ENCODE data around the gene TENM3. TPM values are rescaled to one million over a fixed set of nuclear protein-coding genes. Genes with fewer than 3 reads are reported as not detected.

The TENM3 gene
- total and polyA plus RNA-seq, 10 of the 15 experiments (the other 5 are each of a cell fraction or from before 2014, with no cell fraction given) = 0.01 to 1.7 (median 0.08) TPM; not detected in 2

- TF ChIP-seq ZBTB40 (IDR thresholded peaks at IDR 0.05; ENCODE audit: borderline replicate concordance) (no peak), USF2 (IDR thresholded peaks at IDR 0.05; ENCODE audit: borderline replicate concordance, low read depth, low read length) (no peak)
These were observed 304.2 kb downstream of the TENM3 start (continued) for GRCh38 chr4:182547435-182547834.

- no peak for TF ChIP-seq NR2F1 (conservative IDR thresholded peaks at IDR 0.05)
- ChIA-PET SMC1A (ENCODE audit: uncharacterized antibody, unreplicated experiment) (interaction anchor here (0.6 to 1.9 kb wide), 4 partner anchors 10 to 27 kb away, joined by 3 to 5 read pairs (median 3); no protein-coding TSS in a partner anchor), RAD21 (ENCODE audit: unreplicated experiment) (interaction anchor here (1.5 kb wide), 1 partner anchor 28 kb away, joined by 3 read pairs; no protein-coding TSS in a partner anchor), CTCF (interaction anchor here (1.5 kb wide), 1 partner anchor 34 kb away, joined by 5 read pairs; no protein-coding TSS in a partner anchor), POLR2A (no interaction called here)
- intact Hi-C loops (cut with micrococcal nuclease; ENCODE audit: unreplicated experiment) (no loop called here), in situ Hi-C loops (cut with MboI) (no loop called here)
- no peak for FAIRE-seq
- no peaks in the 10 kb centered on the region for H3K36me3 ChIP-seq (ENCODE audit: control insufficient read depth in 2 of 2, insufficient read depth in 2 of 2, low read length in 1 of 2)
- no peak overlapping the region for H3K4me3 ChIP-seq
- no peak overlapping the region for H3K9ac ChIP-seq (ENCODE audit: control insufficient read depth, insufficient read depth, low read length)
- no peak overlapping the region; the same call in 1 of the 2 replicates for H2AFZ ChIP-seq (ENCODE audit: control insufficient read depth, low read depth, low read length)
- no peak for ATAC-seq
- H3K9me3 ChIP-seq (replicated peaks; ENCODE audit: control insufficient read depth, insufficient read depth, low read length) = no peaks in the 10 kb centered on the region
- H3K4me1 ChIP-seq (ENCODE audit: control insufficient read depth, insufficient read depth, low read length) = no peaks in the 10 kb centered on the region
- BruUV-seq (replicated peaks) = no TSS peak
- no peaks in the 10 kb centered on the region for H3K79me2 ChIP-seq (ENCODE audit: control insufficient read depth, insufficient read depth, low read length)
- 42% methylated on average over 6 of the region's 6 CpGs for WGBS (ENCODE audit: insufficient coverage, insufficient replicate concordance, low lambda C conversion rate, missing lambda C conversion rate)
- no peak overlapping the region for H3K4me2 ChIP-seq (ENCODE audit: control insufficient read depth, insufficient read depth)
- DNase-seq (ENCODE audit: low read depth, low spot score) = no peak
- no peaks in the 10 kb centered on the region for H3K27me3 ChIP-seq (replicated peaks in 1 of 2; ENCODE audit: control insufficient read depth in 2 of 2, insufficient read depth in 2 of 2, low read length in 1 of 2)
- no peak overlapping the region for H3K27ac ChIP-seq (ENCODE audit: control insufficient read depth, insufficient read depth)
- H4K20me1 ChIP-seq (ENCODE audit: control insufficient read depth, insufficient read depth) = no peaks in the 10 kb centered on the region
These were observed 305.0 kb downstream of the TENM3 start for GRCh38 chr4:182548156-182548555.

Measured in GM12878 (cell line).